ENCODE data around the gene BNC2.

The BNC2 gene

DNA sequence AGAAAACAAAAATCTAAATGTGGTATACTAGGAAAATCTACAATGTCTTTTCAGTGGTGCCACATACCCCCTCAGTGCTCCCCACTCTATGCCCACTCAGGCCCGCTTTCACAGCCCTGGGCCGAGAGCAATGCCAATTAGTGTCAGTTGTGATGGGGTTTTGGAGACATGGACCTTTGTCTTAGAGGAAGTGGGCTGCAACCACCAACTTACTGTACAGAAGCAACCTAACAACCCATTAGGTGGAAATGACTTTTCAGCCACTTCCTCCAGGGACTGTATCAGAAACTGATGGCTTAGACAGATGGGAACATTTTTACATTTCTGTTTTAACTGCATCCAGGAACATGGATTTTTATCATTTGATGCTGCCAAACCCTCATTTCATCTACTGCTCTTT lies 268.0 kb downstream of the BNC2 start:
- no peak for DNase-seq

GRCh38 chr9:16601991-16602390 lies 268.5 kb downstream of the BNC2 start:
- DNase-seq = no peak

DNA sequence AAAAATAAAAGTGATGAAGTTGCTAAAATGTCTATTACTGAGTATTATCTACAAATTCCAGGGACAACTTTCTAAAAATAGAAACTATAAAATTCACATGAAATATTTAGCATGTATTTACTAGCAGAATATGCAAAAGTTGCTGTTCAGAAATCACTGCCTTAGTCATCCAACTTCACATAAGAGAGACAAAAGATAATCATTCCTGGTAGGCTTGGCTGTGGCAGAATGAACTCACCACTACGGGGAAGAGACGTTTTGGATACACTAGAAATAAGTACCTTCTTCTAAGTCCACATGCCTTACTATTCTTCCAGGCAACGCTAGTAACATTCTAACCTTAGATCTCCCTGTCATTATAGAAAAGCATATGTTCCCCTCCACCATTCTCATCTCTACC lies 272.2 kb downstream of the BNC2 start:
- no peak for DNase-seq

- no peak for DNase-seq
These were observed 273.3 kb downstream of the BNC2 start for GRCh38 chr9:16597136-16597535.

GRCh38 chr9:16595227-16595626 lies 275.2 kb downstream of the BNC2 start:
- no peak for DNase-seq

DNA sequence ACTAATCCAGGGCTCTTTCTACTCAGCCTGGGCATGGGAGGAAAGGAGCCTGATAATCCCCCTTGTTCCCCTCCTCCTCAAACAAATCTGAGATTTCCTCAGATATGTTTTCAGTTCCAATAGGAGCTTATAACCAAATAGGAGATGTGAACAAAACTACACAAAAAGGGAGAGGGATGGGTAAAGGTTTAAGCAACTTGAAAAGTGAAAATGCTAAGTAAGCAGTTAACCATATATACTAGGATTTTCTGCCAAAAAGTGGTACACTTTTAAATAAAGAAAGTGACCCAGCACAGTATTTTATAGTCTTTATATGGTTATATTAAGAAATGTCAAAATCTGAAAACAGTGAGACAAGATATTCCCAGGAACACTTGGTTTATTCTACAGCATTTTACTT lies 275.7 kb downstream of the BNC2 start:
- no peak for DNase-seq

GRCh38 chr9:16593746-16594145 lies 276.7 kb downstream of the BNC2 start:
- DNase-seq = no peak

GRCh38 chr9:16591092-16591491 lies 279.4 kb downstream of the BNC2 start:
- no peak for DNase-seq

- no peak for DNase-seq
These were observed 284.9 kb downstream of the BNC2 start for GRCh38 chr9:16585591-16585990.

DNA sequence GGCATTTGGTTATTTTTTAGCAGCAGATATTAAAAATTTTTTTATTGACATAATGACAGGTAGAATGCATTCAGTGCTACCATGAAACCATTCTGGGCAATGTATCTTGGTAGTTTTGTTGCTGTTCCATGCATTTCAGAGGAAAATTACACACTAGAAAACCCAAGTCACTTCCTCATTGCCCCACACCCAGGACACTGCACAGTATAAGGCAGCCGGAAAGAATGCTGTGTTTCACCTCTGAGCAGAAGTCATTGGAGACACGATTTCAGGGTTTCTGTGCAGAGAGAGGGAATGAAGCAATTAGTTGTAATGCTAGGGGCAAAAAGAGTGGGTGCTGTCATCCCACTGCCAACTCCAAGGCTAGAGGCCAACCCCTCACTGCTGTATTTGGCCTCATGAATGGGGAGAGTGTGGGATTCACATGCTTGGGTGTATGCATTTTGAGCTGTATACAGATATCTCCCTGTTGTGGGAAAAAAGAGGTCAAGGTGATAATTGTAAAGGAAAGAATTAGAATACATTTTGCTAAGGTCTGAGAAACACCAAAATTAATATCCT lies 290.5 kb downstream of the BNC2 start:
- DNase-seq = no peak

GRCh38 chr9:16575986-16576245 lies 294.6 kb downstream of the BNC2 start:
- DNase-seq = no peak

DNA sequence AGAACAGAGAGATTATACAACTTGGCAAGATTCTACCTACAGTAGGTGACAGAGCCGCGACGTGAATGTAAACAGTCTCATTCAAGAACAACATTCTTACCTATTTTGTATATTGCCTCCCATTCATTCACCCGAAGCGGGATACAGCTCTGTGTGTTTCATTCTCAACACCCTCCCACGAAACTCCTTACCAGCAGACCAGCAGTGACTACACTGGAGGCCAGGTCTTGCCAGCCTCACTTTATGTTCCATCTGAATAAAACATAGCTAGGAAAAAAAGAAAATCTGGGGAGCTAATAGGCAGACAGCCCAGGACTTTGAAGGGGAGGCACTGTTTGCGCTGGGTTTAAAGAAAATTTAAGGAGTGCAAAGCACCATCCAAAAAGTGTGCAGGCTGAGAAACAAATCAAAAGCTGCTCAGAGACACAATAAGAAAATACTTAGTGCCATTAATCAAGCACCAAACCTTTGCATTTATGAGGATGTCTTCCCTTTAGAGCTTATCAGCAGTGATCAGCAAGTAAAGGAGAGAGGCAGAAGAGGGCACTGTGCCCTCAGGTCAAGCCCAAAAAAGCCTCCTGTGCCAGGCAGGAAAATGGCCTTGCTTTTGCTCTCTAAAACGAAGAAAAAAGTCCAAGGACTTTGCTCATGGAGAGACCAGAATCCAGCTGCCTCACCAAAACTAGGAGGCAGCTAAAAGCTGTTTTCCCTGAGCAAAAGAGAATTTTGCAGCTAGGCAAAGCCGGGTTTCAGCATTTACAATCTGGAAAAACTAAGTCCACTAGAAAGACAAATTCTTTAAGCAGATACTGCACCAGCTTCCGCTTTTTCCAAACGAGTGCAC lies 295.1 kb downstream of the BNC2 start:
- DNase-seq = no peak

DNA sequence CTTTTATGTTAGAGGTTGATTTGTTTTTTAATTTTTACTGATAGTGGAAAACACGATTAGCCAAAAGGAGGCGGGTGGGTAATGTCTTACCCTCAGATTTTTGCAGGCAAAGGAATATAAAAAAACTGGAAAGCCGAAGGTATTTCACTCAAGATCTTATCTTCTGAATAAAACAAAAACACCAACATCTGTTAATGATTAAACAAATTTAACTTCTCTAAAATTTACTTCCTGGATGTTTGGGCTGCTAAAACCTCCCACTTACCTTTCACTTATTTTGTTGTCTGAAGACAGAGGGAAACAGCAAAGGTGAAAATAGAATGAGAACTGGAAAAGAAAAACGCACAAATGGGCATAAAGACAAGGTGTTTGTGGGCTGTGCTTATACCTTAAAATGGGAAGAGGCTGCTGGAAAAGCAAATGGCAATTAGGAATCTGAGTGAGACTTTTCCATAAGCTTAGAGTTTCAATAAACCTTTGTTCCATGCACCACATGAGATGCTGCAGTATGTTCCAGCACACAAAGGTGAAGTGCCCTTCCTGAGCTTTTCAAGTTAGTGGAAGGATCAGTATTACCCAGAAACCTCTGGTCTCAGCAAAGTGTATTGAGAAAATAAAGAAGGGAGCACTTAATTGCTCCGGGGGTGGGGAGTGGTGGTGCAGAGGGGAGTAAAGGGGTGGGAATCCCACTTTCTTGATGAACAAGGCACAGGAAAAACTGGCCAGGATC lies 298.3 kb downstream of the BNC2 start:
- DNase-seq = no peak

DNA sequence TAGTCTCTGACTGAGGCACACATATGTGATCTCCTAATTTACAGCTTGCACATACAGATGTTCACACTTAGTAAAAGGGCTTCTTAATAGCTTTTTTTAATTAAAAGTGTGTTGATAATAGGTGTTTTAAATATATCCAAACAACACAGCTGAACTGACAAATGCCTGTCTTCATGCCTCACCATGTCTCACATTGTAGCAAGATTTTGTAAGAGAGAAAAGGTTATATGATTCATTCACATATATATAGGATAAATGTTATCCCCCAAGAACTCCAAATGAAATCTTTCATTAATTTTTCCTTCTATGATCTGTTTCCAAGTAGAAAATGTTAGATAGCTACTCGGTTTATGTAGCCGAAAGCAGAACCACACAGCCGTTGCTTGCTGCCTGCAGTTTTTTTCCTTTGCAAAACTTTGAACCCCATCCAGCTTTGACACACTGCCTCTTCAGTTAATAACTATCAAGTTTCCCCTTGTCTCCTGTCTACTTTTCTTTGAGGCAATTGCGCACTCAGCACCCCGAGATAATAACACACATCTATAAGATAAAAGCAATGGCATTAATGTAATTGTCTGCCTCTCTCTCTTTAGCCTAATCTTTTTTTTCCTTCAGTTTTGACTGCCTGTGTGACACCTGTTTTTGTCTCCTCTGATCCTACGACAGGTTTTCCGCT lies 299.2 kb downstream of the BNC2 start:
- no peak for DNase-seq

- DNase-seq = no peak
These were observed 307.0 kb downstream of the BNC2 start for GRCh38 chr9:16563446-16563845.

DNA sequence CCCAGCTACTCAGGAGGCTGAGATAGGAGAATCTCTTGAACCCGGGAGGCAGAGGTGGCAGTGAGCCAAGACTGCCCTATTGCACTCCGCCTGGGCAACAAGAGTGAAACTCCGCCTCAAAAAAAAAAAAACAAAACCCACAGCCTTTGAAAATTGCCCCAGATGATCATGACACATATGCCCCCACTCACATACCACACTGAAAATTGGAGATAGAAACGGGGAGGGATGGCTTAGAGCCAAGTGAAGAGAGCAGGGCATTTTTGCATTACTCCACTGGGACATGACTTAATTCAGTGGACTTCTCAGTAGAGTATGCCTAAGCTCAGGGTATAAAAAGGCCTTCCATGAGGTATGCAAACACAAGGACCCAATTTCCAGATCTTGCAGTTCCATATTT lies 309.3 kb downstream of the BNC2 start:
- DNase-seq = no peak

GRCh38 chr9:16559418-16560188 lies 310.9 kb downstream of the BNC2 start:
- DNase-seq = no peak

DNA sequence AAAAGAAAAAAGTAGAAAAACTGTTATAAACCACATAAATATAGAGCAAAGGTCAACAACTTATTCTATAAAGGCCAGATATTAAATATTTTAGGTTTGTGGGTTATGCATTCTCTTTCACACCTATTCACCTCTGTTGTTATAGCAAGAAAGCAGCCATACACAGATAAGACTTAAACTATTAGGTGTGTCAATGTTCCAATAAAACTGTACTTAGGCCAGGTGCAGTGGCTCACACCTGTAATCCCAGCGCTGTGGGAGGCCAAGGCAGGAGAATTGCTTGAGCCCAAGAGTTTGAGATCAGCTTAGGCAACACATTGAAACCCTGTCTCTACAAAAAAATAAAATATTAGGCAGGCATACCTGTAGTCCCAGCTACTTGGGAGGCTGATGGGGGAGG lies 314.7 kb downstream of the BNC2 start:
- DNase-seq = no peak

GRCh38 chr9:16553869-16554540 lies 316.5 kb downstream of the BNC2 start:
- DNase-seq = no peak

DNA sequence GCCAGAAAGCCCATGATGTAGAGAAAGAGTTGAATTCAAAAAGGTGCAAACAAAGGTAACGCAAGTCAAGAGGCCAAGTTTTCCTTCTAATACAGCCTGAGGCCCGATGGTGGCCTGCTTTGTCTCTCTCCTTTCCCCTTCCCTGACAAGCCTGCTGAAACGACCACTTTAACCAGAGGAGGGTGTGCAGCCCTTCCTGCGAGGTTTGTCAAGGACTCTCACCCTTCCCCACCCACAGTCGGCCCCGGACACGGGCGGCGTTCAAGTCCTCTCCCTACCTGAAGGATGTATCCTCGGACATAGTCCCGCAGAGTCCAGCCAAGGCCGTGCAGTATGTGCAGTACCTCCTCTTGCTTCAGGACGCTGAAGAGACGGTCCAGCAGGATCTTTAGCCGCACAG lies 318.2 kb downstream of the BNC2 start:
- no peak for DNase-seq

- DNase-seq = no peak
These were observed 318.8 kb downstream of the BNC2 start for GRCh38 chr9:16551692-16552091.
